SK-N-SH (cell line): ENCODE results near the gene MALRD1.

Experiments used
- CHD2 ChIP-seq: fragments of 150-350 bp; IDR thresholded peaks from 2 replicates; pipeline ENCODE4 v1.6.1; 2018; ENCODE audit warnings: low read length; ENCODE audit not compliant: partially characterized antibody
- FOXM1 ChIP-seq: IDR thresholded peaks from 2 replicates; pipeline ENCODE4 v1.4.0; 2012; ENCODE audit warnings: low read depth, mild to moderate bottlenecking
- SIN3A ChIP-seq: IDR thresholded peaks from 2 replicates; pipeline ENCODE4 v1.6.1; 2012; ENCODE audit warnings: low read depth, mild to moderate bottlenecking, low read length, moderate library complexity, borderline replicate concordance

DNA sequence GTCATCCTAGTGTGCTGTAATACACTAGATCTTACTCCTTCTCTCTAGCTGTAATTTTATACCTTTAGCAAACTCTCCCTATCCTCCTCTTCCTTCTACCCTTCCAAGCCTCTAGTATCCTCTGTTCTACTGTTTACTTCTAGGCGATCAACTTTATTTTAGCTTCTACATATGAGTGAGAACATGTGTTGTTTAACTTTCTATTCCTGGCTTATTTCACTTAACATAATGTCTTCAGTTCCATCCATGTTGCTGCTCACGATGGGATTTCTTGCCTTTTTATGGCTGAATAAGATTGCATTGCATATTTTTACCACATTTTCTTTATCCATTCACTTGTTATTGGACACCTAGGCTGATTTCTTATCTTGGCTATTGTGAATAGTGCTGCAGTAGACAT is 318.6 kb downstream of the MALRD1 start:
- TF ChIP-seq SIN3A: no peak
- TF ChIP-seq CHD2: no peak
- no peak for TF ChIP-seq FOXM1
